ENCODE data around the gene RPS6KB1.
"Not testable (repeated sequence)": the region's sequence is repeated elsewhere in the genome, so short reads cannot be mapped to it uniquely, and the experiment has no call there.

Gene RPS6KB1

GRCh38 chr17:59872351-59872750 is 20.6 kb upstream of the RPS6KB1 start:
- no peak for DNase-seq

- not testable (repeated sequence) for DNase-seq
Observed at GRCh38 chr17:59873414-59873813, 19.5 kb upstream of the RPS6KB1 start.

GRCh38 chr17:59874376-59874775 is 18.5 kb upstream of the RPS6KB1 start:
- DNase-seq, result no peak

- no peak for DNase-seq
Observed at GRCh38 chr17:59876107-59876506, 16.8 kb upstream of the RPS6KB1 start.

- DNase-seq, result no peak
Observed at GRCh38 chr17:59877965-59878364, 15.0 kb upstream of the RPS6KB1 start.

GRCh38 chr17:59878624-59879023 is 14.3 kb upstream of the RPS6KB1 start:
- no peak for DNase-seq

- no peak for DNase-seq
Observed at GRCh38 chr17:59884861-59885260, 8.1 kb upstream of the RPS6KB1 start.

GRCh38 chr17:59888145-59888750 is 4.7 kb upstream of the RPS6KB1 start:
- no peak for DNase-seq

GRCh38 chr17:59890720-59891119 is 2.2 kb upstream of the RPS6KB1 start:
- DNase-seq, result peak; percentile 21

- no peak for DNase-seq
Observed at GRCh38 chr17:59892251-59892923, 534 bp upstream of the RPS6KB1 start.

- DNase-seq, result no peak
Observed at GRCh38 chr17:59893676-59894100, 767 bp downstream of the RPS6KB1 start.

GRCh38 chr17:59897090-59897489 is 4.2 kb downstream of the RPS6KB1 start:
- DNase-seq, result no peak

- DNase-seq, result no peak
Observed at GRCh38 chr17:59899099-59899498, 6.2 kb downstream of the RPS6KB1 start.

GRCh38 chr17:59901604-59902003 is 8.7 kb downstream of the RPS6KB1 start:
- DNase-seq, result no peak

GRCh38 chr17:59903455-59903854 is 10.5 kb downstream of the RPS6KB1 start:
- DNase-seq, result no peak

GRCh38 chr17:59907467-59907866 is 14.5 kb downstream of the RPS6KB1 start:
- DNase-seq, result no peak

GRCh38 chr17:59914274-59914854 is 21.4 kb downstream of the RPS6KB1 start:
- peak; percentile 56 for DNase-seq

- no peak for DNase-seq
Observed at GRCh38 chr17:59916446-59916845, 23.5 kb downstream of the RPS6KB1 start.

GRCh38 chr17:59920637-59921036 is 27.7 kb downstream of the RPS6KB1 start:
- DNase-seq, result not testable (repeated sequence)

GRCh38 chr17:59930121-59930520 is 37.2 kb downstream of the RPS6KB1 start:
- DNase-seq, result not testable (repeated sequence)

GRCh38 chr17:59930768-59931167 is 37.8 kb downstream of the RPS6KB1 start:
- DNase-seq, result not testable (repeated sequence)

- DNase-seq, result not testable (repeated sequence)
Observed at GRCh38 chr17:59933317-59933716, 40.4 kb downstream of the RPS6KB1 start.

- peak; percentile 14 for DNase-seq
Observed at GRCh38 chr17:59940697-59941096, 47.8 kb downstream of the RPS6KB1 start.

GRCh38 chr17:59941131-59941530 is 48.2 kb downstream of the RPS6KB1 start:
- no peak for DNase-seq
